Stimulated activated CD8-positive, alpha-beta memory T cell treated with anti-CD3 and anti-CD28 coated beads, Interleukin-4, amount 100 ng/mL, for 24 hours (primary cell): ENCODE results near the gene GNAS-AS1.

Experiments
- DNase-seq: peaks from one replicate; pipeline ENCODE4 v3.0.0-alpha.2; 2020; ENCODE audit warnings: low read depth

Gene GNAS-AS1

GRCh38 chr20:58850693-58851174 lies at the start of gene GNAS-AS1:
TSS of gene GNAS-AS1 (minus strand) at chr20:58850902.
- DNase-seq, result peak; percentile 68

- no peak for DNase-seq
Measured at GRCh38 chr20:58900397-58900796, 49.7 kb upstream of the GNAS-AS1 start.

- no peak for DNase-seq
Measured at GRCh38 chr20:58899512-58899911, 48.8 kb upstream of the GNAS-AS1 start.

- no peak for DNase-seq
Measured at GRCh38 chr20:58898629-58899408, 48.1 kb upstream of the GNAS-AS1 start.

- DNase-seq, result no peak
Measured at GRCh38 chr20:58897488-58897887, 46.8 kb upstream of the GNAS-AS1 start.

GRCh38 chr20:58896820-58897219 lies 46.1 kb upstream of the GNAS-AS1 start:
- no peak for DNase-seq

GRCh38 chr20:58895448-58896180 lies 44.9 kb upstream of the GNAS-AS1 start:
- no peak for DNase-seq

- DNase-seq, result no peak
Measured at GRCh38 chr20:58894652-58895447, 44.1 kb upstream of the GNAS-AS1 start.

GRCh38 chr20:58893355-58894120 lies 42.8 kb upstream of the GNAS-AS1 start:
- no peak for DNase-seq

GRCh38 chr20:58892932-58893224 lies 42.2 kb upstream of the GNAS-AS1 start:
- DNase-seq, result no peak

- peak; percentile 68 for DNase-seq
Measured at GRCh38 chr20:58892141-58892931, 41.6 kb upstream of the GNAS-AS1 start.

- no peak for DNase-seq
Measured at GRCh38 chr20:58891718-58892140, 41.0 kb upstream of the GNAS-AS1 start.

GRCh38 chr20:58891086-58891717 lies 40.5 kb upstream of the GNAS-AS1 start:
- peak; percentile 61 for DNase-seq

GRCh38 chr20:58890518-58891085 lies 39.9 kb upstream of the GNAS-AS1 start:
- DNase-seq, result peak; percentile 69

- DNase-seq, result no peak
Measured at GRCh38 chr20:58889798-58890517, 39.3 kb upstream of the GNAS-AS1 start.

- no peak for DNase-seq
Measured at GRCh38 chr20:58889334-58889760, 38.6 kb upstream of the GNAS-AS1 start.

- peak; percentile 70 for DNase-seq
Measured at GRCh38 chr20:58888521-58889333, 38.0 kb upstream of the GNAS-AS1 start.

GRCh38 chr20:58888103-58888502 lies 37.4 kb upstream of the GNAS-AS1 start:
- DNase-seq, result no peak

GRCh38 chr20:58886546-58886945 lies 35.8 kb upstream of the GNAS-AS1 start:
- DNase-seq, result no peak
